Prostate gland (tissue), 2 donors: ENCODE measurements around the gene MATK. TPM values are rescaled to one million over a fixed set of nuclear protein-coding genes. Genes with fewer than 3 reads are reported as not detected.

Source experiments
- DNase-seq: peaks from one replicate; pipeline ENCODE4 v3.0.0-alpha.2; 2019; ENCODE audit warnings: low spot score
- H3K27ac ChIP-seq, 2 donors: fragments of 200-600 bp; sonication (generic); 2 replicates each; pipeline ENCODE4 v1.5.1; 2017 to 2019
- H3K27me3 ChIP-seq: fragments of 200-600 bp; sonication (generic); replicated peaks from 2 replicates; pipeline ENCODE4 v1.5.1; 2019; ENCODE audit not compliant: insufficient read depth
- H3K36me3 ChIP-seq, 2 donors: fragments of 200-600 bp; sonication (generic); 1 replicate in 1 of 2; 2 replicates in 1 of 2; pipeline versions ENCODE4 v1.5.1 to v1.8.1; 2017 to 2019
- H3K4me1 ChIP-seq: fragments of 200-600 bp; sonication (generic); replicated peaks from 2 replicates; pipeline ENCODE4 v1.5.1; 2019
- H3K4me3 ChIP-seq, 2 donors: fragments of 200-600 bp; sonication (generic); 2 replicates each; pipeline ENCODE4 v1.5.1; 2017 to 2019
- H3K9me3 ChIP-seq: fragments of 200-600 bp; sonication (generic); 2 replicates; pipeline ENCODE4 v1.5.1; 2017
- POLR2A ChIP-seq: fragments of 450-650 bp; IDR thresholded peaks from one replicate; pipeline ENCODE4 v1.6.1; 2016; ENCODE audit warnings: antibody characterized with exemption, mild to moderate bottlenecking
- POLR2AphosphoS5 ChIP-seq: sonication (generic); formaldehyde crosslinking; IDR thresholded peaks from one replicate; pipeline ENCODE4 v1.6.1; 2017; ENCODE audit warnings: antibody characterized with exemption
- WGBS: methylation state at CpG from one replicate; pipeline ENCODE4 v1.1.5; 2018; 5-methylcytosine and 5-hydroxymethylcytosine counted together
- intact Hi-C: fragments of 100-400 bp; cut with DNase I; formaldehyde crosslinking; loops from one replicate; pipeline ENCODE4 v1.14.2; 2022
- total RNA-seq, 2 donors: library from RNA; depleted of rRNA; stranded (reverse); fragments of >200 nt; gene quantifications; one replicate each; pipeline ENCODE4 v1.1.0, GENCODE V29; 2016
- TF ChIP-seq, protein P1 (sequence below), 4 experiments: fragments of 200-600 bp in 2 of 4; fragments of 450-650 bp in 2 of 4; sonication (generic) in 2 of 4; IDR thresholded peaks; 1 replicate in 3 of 4; 2 replicates in 1 of 4; pipeline ENCODE4 v1.5.1; 2016 to 2019; ENCODE audit warnings: antibody characterized with exemption in 4 of 4, mild to moderate bottlenecking in 2 of 4, moderate library complexity in 2 of 4

Gene MATK
- total RNA-seq, 2 donors from 2014 or later: 1.9 to 4.4 TPM

DNA sequence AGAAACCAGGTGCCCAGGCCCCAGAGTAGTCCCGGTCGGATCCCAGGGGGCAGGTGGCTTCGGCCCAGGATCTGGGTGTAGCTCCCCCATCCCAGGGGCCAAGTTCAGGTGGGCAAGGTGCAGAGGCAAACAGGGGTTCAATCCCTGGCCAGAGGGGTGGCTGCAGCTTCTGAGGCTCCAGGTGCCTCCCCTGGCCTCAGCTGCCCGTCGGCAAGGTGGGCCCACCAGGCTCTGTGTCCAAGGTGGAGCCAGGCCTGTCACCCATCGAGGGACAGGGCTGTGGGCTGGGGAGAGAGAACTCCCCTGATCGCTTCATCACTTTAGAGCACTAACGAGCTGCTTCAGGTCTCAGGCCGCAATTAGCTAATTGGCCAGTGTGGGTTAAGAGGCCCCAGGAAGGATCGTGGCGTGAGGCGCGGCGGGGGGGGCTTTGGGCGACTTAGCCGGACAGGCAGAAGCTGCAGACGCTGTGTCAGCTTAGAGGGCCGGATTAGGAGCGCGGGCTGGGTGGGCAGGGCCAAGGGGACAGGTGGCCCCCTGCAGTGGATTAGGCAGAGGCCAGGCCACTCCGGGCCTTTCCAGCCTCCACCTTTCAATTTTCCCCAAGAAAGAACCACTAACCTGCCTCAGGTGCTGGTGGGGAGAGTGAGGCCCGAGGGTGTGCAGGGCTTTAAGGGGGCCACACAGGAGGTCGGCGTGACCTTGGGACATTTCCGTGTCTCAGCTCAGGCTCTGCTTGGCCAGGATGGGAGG is 11.4 kb downstream of the MATK start:
- 56% methylated on average over 25 of the region's 25 CpGs for WGBS
- Histone ChIP-seq H3K9me3 (no peaks in the 10 kb centered on the region), H3K4me3 (no peak overlapping the region), H3K36me3 (no peaks in the 10 kb centered on the region), H3K27me3 (no peaks in the 10 kb centered on the region), H3K27ac (no peak overlapping the region), H3K4me1 (no peaks in the 10 kb centered on the region)
- no peak for DNase-seq
- TF ChIP-seq POLR2AphosphoS5 (no peak), POLR2A (no peak)
- TF ChIP-seq, protein P1, sequence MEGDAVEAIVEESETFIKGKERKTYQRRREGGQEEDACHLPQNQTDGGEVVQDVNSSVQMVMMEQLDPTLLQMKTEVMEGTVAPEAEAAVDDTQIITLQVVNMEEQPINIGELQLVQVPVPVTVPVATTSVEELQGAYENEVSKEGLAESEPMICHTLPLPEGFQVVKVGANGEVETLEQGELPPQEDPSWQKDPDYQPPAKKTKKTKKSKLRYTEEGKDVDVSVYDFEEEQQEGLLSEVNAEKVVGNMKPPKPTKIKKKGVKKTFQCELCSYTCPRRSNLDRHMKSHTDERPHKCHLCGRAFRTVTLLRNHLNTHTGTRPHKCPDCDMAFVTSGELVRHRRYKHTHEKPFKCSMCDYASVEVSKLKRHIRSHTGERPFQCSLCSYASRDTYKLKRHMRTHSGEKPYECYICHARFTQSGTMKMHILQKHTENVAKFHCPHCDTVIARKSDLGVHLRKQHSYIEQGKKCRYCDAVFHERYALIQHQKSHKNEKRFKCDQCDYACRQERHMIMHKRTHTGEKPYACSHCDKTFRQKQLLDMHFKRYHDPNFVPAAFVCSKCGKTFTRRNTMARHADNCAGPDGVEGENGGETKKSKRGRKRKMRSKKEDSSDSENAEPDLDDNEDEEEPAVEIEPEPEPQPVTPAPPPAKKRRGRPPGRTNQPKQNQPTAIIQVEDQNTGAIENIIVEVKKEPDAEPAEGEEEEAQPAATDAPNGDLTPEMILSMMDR (IDR thresholded peaks at IDR 0.05): no peak
- intact Hi-C loops: no loop called here

GRCh38 chr19:3773814-3774515 is 12.2 kb downstream of the MATK start:
- TF ChIP-seq POLR2A (no peak), POLR2AphosphoS5 (no peak)
- TF ChIP-seq, protein P1 (IDR thresholded peaks at IDR 0.05): no peak
- H3K27ac ChIP-seq: no peak overlapping the region
- WGBS: 83% methylated on average over 12 of the region's 12 CpGs
- H3K9me3 ChIP-seq: no peaks in the 10 kb centered on the region
- intact Hi-C loops: no loop called here
- H3K36me3 ChIP-seq: no peaks in the 10 kb centered on the region
- no peak overlapping the region for H3K4me3 ChIP-seq
- DNase-seq: no peak
- H3K4me1 ChIP-seq: no peaks in the 10 kb centered on the region
- H3K27me3 ChIP-seq: no peaks in the 10 kb centered on the region

GRCh38 chr19:3771906-3772455 is 14.2 kb downstream of the MATK start, which contains the start of gene RAX2:
TSS of gene RAX2 (minus strand) at chr19:3772228. CDS start at chr19:3771742, 486 bp downstream.
- H3K27ac ChIP-seq: no peak within 1 kb of the TSS

GRCh38 chr19:3771000-3771905 is 14.9 kb downstream of the MATK start:
- Histone ChIP-seq H3K4me3 (no peak overlapping the region), H3K36me3 (peaks cover 0 to 3% of the 10 kb centered on the region in 2 donors), H3K9me3 (no peaks in the 10 kb centered on the region), H3K4me1 (no peaks in the 10 kb centered on the region), H3K27me3 (no peaks in the 10 kb centered on the region), H3K27ac (no peak overlapping the region)
- intact Hi-C loops: no loop called here
- TF ChIP-seq, protein P1 (IDR thresholded peaks at IDR 0.05): no peak
- no peak for TF ChIP-seq POLR2A
- TF ChIP-seq POLR2AphosphoS5: no peak
- WGBS: 83% methylated on average over 32 of the region's 35 CpGs
- DNase-seq: no peak

More at GRCh38 chr19:3771906-3772455, 14.2 kb downstream of the MATK start, which contains the start of gene RAX2:
- Histone ChIP-seq H3K4me3 (no peak within 1 kb of the TSS), H3K27me3 (no peaks in the 10 kb centered on the region), H3K9me3 (no peaks in the 10 kb centered on the region), H3K36me3 (peaks cover 0 to 3% of the 10 kb centered on the region in 2 donors), H3K4me1 (no peaks in the 10 kb centered on the region)
- TF ChIP-seq, protein P1 (IDR thresholded peaks at IDR 0.05): no peak
- no peak for TF ChIP-seq POLR2A
- TF ChIP-seq POLR2AphosphoS5: no peak
- no peak for DNase-seq
- intact Hi-C loops: no loop called here
- 39% methylated on average over 18 of the region's 23 CpGs for WGBS
